ENCODE results near the gene SLC2A5. TPM values are rescaled to one million over a fixed set of nuclear protein-coding genes. Genes with fewer than 3 reads are reported as not detected.

The SLC2A5 gene
- total and polyA plus RNA-seq, 2 donors (not counting 3 experiments of a cell fraction or from before 2014, with no cell fraction given), result not detected

GRCh38 chr1:9073143-9073542 is 3.7 kb upstream of the SLC2A5 start:
- no peak overlapping the region for H3K27ac ChIP-seq (ENCODE audit: insufficient read depth, low read depth, low read length)
- FAIRE-seq (no peak), DNase-seq (ENCODE audit: low read depth, low spot score) (no peak)
- H4K20me1 ChIP-seq (replicated peaks; ENCODE audit: control insufficient read depth, extremely low read depth, insufficient read depth, low read length), result no peaks in the 10 kb centered on the region
- H3K4me3 ChIP-seq (replicated peaks in 1 of 3; ENCODE audit: insufficient read depth in 1 of 3, low read depth in 1 of 3, low read length in 3 of 3), result no peak overlapping the region
- no peaks in the 10 kb centered on the region for H3K79me2 ChIP-seq (ENCODE audit: control insufficient read depth, insufficient read depth, low read length)
- TF ChIP-seq JUN (IDR thresholded peaks at IDR 0.05; ENCODE audit: borderline replicate concordance, insufficient read depth, insufficient read length, low read depth) (no peak), CTCF (IDR thresholded peaks at IDR 0.05; ENCODE audit: extremely low read depth in 1 of 2, insufficient read depth in 1 of 2, low read depth in 1 of 2, low read length in 2 of 2) (no peak), POLR2AphosphoS5 (IDR thresholded peaks at IDR 0.05; ENCODE audit: insufficient read depth, low read depth, low read length) (no peak)
- no peak overlapping the region for H3K9ac ChIP-seq (replicated peaks; ENCODE audit: extremely low read depth, insufficient read depth, low read length)
- H3K9me1 ChIP-seq (replicated peaks; ENCODE audit: control insufficient read depth, extremely low read depth, insufficient read depth, low read length), result no peaks in the 10 kb centered on the region
- CTCF ChIA-PET, result no interaction called here
- dilution Hi-C loops (cut with MboI; ENCODE audit: extremely low pct_ligation_motif_present, low sequenced_read_pairs) (no loop called here), intact Hi-C loops (cut with micrococcal nuclease) (no loop called here)
- H3K9me3 ChIP-seq (replicated peaks; ENCODE audit: control insufficient read depth, insufficient read depth, low read length), result no peaks in the 10 kb centered on the region
- H3K4me1 ChIP-seq (ENCODE audit: control insufficient read depth, extremely low read depth, insufficient read depth, low read length), result no peaks in the 10 kb centered on the region
- no TSS peak for BruUV-seq (replicated peaks)
- POLR2A ChIA-PET, result no interaction called here
- no peaks in the 10 kb centered on the region for H3K36me3 ChIP-seq (ENCODE audit: control insufficient read depth in 2 of 2, extremely low read depth in 1 of 2, insufficient read depth in 2 of 2, low read length in 2 of 2)
- no peak overlapping the region for H2AFZ ChIP-seq (ENCODE audit: low read depth, low read length)
- no peak overlapping the region for H3K4me2 ChIP-seq (ENCODE audit: insufficient read depth, low read length)
- peaks cover 0 to 6% of the 10 kb centered on the region in 2 experiments for H3K27me3 ChIP-seq (ENCODE audit: control insufficient read depth in 2 of 2, insufficient read depth in 2 of 2, low read length in 2 of 2)

- TF ChIP-seq GATA2 (IDR thresholded peaks at IDR 0.05; ENCODE audit: insufficient read depth, insufficient read length, low read depth, low read length) (no peak), CTCF (IDR thresholded peaks at IDR 0.05; ENCODE audit: extremely low read depth in 1 of 2, insufficient read depth in 1 of 2, low read depth in 1 of 2, low read length in 2 of 2) (no peak), POLR2A (IDR thresholded peaks at IDR 0.05; ENCODE audit: low read depth, low read length) (no peak), MAX (IDR thresholded peaks at IDR 0.05; ENCODE audit: insufficient read depth, insufficient read length) (no peak), FOS (IDR thresholded peaks at IDR 0.05; ENCODE audit: borderline replicate concordance, insufficient read depth, low read length) (no peak), JUN (IDR thresholded peaks at IDR 0.05; ENCODE audit: borderline replicate concordance, insufficient read depth, insufficient read length, low read depth) (no peak), MYC (IDR thresholded peaks at IDR 0.05; ENCODE audit: low read depth, low read length) (no peak), POLR2AphosphoS5 (IDR thresholded peaks at IDR 0.05; ENCODE audit: insufficient read depth, low read depth, low read length) (no peak), EZH2 (IDR thresholded peaks at IDR 0.05; ENCODE audit: borderline replicate concordance, low read depth, low read length, severe bottlenecking) (no peak)
- Histone ChIP-seq H2AFZ (ENCODE audit: low read depth, low read length) (no peak overlapping the region), H3K27me3 (ENCODE audit: control insufficient read depth in 2 of 2, insufficient read depth in 2 of 2, low read length in 2 of 2) (peaks cover 0 to 6% of the 10 kb centered on the region in 2 experiments), H3K9me3 (replicated peaks; ENCODE audit: control insufficient read depth, insufficient read depth, low read length) (no peaks in the 10 kb centered on the region), H3K27ac (ENCODE audit: insufficient read depth, low read depth, low read length) (no peak overlapping the region), H3K79me2 (ENCODE audit: control insufficient read depth, insufficient read depth, low read length) (no peaks in the 10 kb centered on the region), H3K9ac (replicated peaks; ENCODE audit: extremely low read depth, insufficient read depth, low read length) (no peak overlapping the region), H4K20me1 (replicated peaks; ENCODE audit: control insufficient read depth, extremely low read depth, insufficient read depth, low read length) (no peaks in the 10 kb centered on the region), H3K4me3 (replicated peaks in 1 of 3; ENCODE audit: insufficient read depth in 1 of 3, low read depth in 1 of 3, low read length in 3 of 3) (no peak overlapping the region), H3K4me1 (ENCODE audit: control insufficient read depth, extremely low read depth, insufficient read depth, low read length) (peaks cover 3% of the 10 kb centered on the region), H3K4me2 (ENCODE audit: insufficient read depth, low read length) (no peak overlapping the region), H3K9me1 (replicated peaks; ENCODE audit: control insufficient read depth, extremely low read depth, insufficient read depth, low read length) (no peaks in the 10 kb centered on the region), H3K36me3 (ENCODE audit: control insufficient read depth in 2 of 2, extremely low read depth in 1 of 2, insufficient read depth in 2 of 2, low read length in 2 of 2) (no peaks in the 10 kb centered on the region)
- intact Hi-C loops (cut with micrococcal nuclease), result no loop called here
- no peak for DNase-seq (ENCODE audit: low read depth, low spot score)
- no TSS peak for BruUV-seq (replicated peaks)
- POLR2A ChIA-PET, result no interaction called here
- dilution Hi-C loops (cut with MboI; ENCODE audit: extremely low pct_ligation_motif_present, low sequenced_read_pairs), result no loop called here
- FAIRE-seq, result no peak
- CTCF ChIA-PET, result no interaction called here
Observed at GRCh38 chr1:9071554-9072235, 2.3 kb upstream of the SLC2A5 start.

Measured in endothelial cell of umbilical vein (primary cell).